ENCODE results near the gene IGF2R. TPM values are rescaled to one million over a fixed set of nuclear protein-coding genes. Genes with fewer than 3 reads are reported as not detected.

IGF2R gene
- total RNA-seq, 1 donor from 2014 or later: 105 TPM

DNA sequence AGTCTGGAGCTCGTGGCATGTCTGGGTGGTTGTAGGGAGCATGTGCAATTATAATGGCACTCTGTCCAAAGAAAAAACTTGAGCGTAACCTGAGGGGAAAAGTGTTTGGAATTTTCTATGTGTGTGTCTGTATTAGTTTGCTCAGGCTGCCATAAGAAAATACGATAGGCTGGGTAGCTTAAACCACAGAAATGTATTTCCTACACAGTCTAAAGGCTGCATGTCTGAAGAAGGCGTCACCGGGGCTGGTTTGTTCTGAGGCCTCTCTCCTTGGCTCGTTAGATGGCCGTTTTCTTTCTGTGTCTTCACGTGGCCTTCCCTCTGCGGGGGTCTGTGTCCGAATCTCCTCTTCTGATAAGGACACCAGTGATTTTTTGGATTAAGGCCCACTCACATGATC, 59.0 kb downstream of the IGF2R start:
- H3K9me3 Mint-ChIP-seq (ENCODE audit: unreplicated experiment): peaks cover 2% of the 10 kb centered on the region
- no peak overlapping the region for H3K27ac Mint-ChIP-seq (ENCODE audit: unreplicated experiment)
- no peak for TF ChIP-seq CTCF (IDR thresholded peaks at IDR 0.05; ENCODE audit: partially characterized antibody, unreplicated experiment)
- H3K4me1 Mint-ChIP-seq (ENCODE audit: low read depth, unreplicated experiment): peaks cover 14% of the 10 kb centered on the region
- H3K27me3 Mint-ChIP-seq (ENCODE audit: unreplicated experiment): no peaks in the 10 kb centered on the region
- DNase-seq: no peak
- no peak overlapping the region for H3K4me3 Mint-ChIP-seq (ENCODE audit: unreplicated experiment)
- no peaks in the 10 kb centered on the region for H3K36me3 Mint-ChIP-seq (ENCODE audit: unreplicated experiment)

DNA sequence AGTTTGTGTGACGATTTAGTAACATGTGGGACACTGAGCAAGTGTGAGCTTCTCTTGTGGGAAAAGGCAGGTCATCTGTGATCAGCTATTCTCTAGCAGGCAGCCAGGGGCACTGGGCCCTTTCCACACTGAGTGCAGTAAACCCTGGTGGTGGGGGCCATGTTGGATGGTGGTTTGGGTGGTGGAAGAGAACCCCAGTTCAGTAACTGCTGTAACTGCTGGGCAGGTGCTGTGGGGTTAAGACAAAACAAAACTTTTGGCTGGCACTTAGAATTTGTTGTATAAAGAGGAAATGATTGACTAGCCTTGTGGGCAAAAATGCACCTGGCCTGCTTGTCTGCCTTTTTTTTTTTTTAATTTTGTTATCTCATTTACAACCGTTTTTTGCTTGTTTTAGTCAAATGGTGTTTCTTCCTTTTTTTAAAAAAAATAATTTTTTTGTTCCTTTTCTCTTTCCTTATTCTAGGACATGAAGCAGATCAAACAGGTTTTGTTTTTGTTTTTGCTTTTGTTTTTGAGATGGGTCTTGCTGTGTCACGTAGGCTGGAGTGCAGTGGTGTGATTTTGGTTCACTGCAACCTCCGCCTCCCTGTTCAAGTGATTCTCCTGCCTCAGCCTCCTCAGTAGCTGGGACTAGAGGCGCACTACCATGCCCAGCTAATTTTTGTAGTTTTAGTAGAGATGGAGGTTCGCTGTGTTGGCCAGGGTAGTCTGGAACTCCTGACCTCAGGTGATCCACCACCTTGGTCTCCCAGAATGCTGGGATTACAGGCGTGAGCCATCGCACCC, 59.8 kb downstream of the IGF2R start:
- no peak for DNase-seq
- no peak for TF ChIP-seq CTCF (IDR thresholded peaks at IDR 0.05; ENCODE audit: partially characterized antibody, unreplicated experiment)
- Mint-ChIP-seq H3K9me3 (ENCODE audit: unreplicated experiment) (peaks cover 2% of the 10 kb centered on the region), H3K27ac (ENCODE audit: unreplicated experiment) (no peak overlapping the region), H3K4me3 (ENCODE audit: unreplicated experiment) (no peak overlapping the region), H3K4me1 (ENCODE audit: low read depth, unreplicated experiment) (peaks cover 14% of the 10 kb centered on the region), H3K36me3 (ENCODE audit: unreplicated experiment) (peaks cover 4% of the 10 kb centered on the region), H3K27me3 (ENCODE audit: unreplicated experiment) (no peaks in the 10 kb centered on the region)

- Mint-ChIP-seq H3K9me3 (ENCODE audit: unreplicated experiment) (peaks cover 2% of the 10 kb centered on the region), H3K36me3 (ENCODE audit: unreplicated experiment) (peaks cover 4% of the 10 kb centered on the region), H3K27ac (ENCODE audit: unreplicated experiment) (peak overlapping the region; percentile 94), H3K4me3 (ENCODE audit: unreplicated experiment) (no peak overlapping the region), H3K27me3 (ENCODE audit: unreplicated experiment) (no peaks in the 10 kb centered on the region), H3K4me1 (ENCODE audit: low read depth, unreplicated experiment) (peaks cover 14% of the 10 kb centered on the region)
- no peak for TF ChIP-seq CTCF (IDR thresholded peaks at IDR 0.05; ENCODE audit: partially characterized antibody, unreplicated experiment)
- no peak for DNase-seq
Measured at GRCh38 chr6:160029525-160029924, 60.6 kb downstream of the IGF2R start.

DNA sequence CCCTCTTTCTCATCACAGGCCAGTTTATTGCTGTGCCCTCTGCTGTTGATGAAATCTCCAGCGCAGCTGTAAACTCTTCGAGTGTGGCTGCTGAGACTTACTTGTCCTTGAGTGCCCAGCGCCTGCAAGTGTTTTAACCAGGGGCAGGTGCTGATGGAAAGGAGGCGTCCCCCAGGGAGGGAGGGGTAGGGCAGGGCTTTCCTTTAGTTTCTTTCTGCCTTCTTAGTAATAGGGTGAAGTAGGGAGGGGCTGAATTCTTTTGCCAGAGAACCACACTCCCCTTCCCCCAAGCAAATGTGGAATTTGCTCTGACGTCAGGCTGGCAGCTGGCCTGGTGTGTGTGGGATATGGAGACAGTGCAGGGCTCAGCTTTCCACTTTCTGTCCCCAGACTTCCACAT, 61.2 kb downstream of the IGF2R start:
- Mint-ChIP-seq H3K9me3 (ENCODE audit: unreplicated experiment) (peaks cover 2% of the 10 kb centered on the region), H3K36me3 (ENCODE audit: unreplicated experiment) (peaks cover 4% of the 10 kb centered on the region), H3K27ac (ENCODE audit: unreplicated experiment) (peak overlapping the region; percentile 94), H3K4me1 (ENCODE audit: low read depth, unreplicated experiment) (peaks cover 14% of the 10 kb centered on the region), H3K27me3 (ENCODE audit: unreplicated experiment) (no peaks in the 10 kb centered on the region), H3K4me3 (ENCODE audit: unreplicated experiment) (peak overlapping the region; percentile 34)
- peak; percentile 70 for DNase-seq
- TF ChIP-seq CTCF (IDR thresholded peaks at IDR 0.05; ENCODE audit: partially characterized antibody, unreplicated experiment): no peak

GRCh38 chr6:160031442-160031841, 62.6 kb downstream of the IGF2R start:
- Mint-ChIP-seq H3K9me3 (ENCODE audit: unreplicated experiment) (peaks cover 2% of the 10 kb centered on the region), H3K36me3 (ENCODE audit: unreplicated experiment) (peaks cover 4% of the 10 kb centered on the region), H3K27me3 (ENCODE audit: unreplicated experiment) (no peaks in the 10 kb centered on the region), H3K27ac (ENCODE audit: unreplicated experiment) (peak overlapping the region; percentile 4), H3K4me3 (ENCODE audit: unreplicated experiment) (no peak overlapping the region), H3K4me1 (ENCODE audit: low read depth, unreplicated experiment) (peaks cover 14% of the 10 kb centered on the region)
- DNase-seq: no peak
- no peak for TF ChIP-seq CTCF (IDR thresholded peaks at IDR 0.05; ENCODE audit: partially characterized antibody, unreplicated experiment)
